SK-N-MC (cell line): ENCODE data around the gene CYB5D1.

Source experiments
- EZH2 ChIP-seq: fragments of 200-600 bp; sonication (generic); IDR thresholded peaks from one replicate; pipeline ENCODE4 v1.6.1; 2017; ENCODE audit warnings: antibody characterized with exemption
- FOXP2 ChIP-seq: optimal IDR thresholded peaks from 2 replicates; pipeline ENCODE3; 2011; ENCODE audit warnings: mild to moderate bottlenecking, moderate library complexity; ENCODE audit not compliant: insufficient read depth; ENCODE audit errors: extremely low read length, control extremely low read depth
- POLR2AphosphoS5 ChIP-seq: IDR thresholded peaks from 2 replicates; pipeline ENCODE4 v1.6.1; 2012; ENCODE audit warnings: mild to moderate bottlenecking, low read depth, low read length, borderline replicate concordance

GRCh38 chr17:7858522-7858810 is 663 bp downstream of the CYB5D1 start:
- TF ChIP-seq POLR2AphosphoS5 = no peak
- TF ChIP-seq EZH2 = no peak
- no peak for TF ChIP-seq FOXP2
